ENCODE results near the gene ADCY2.

The ADCY2 gene

GRCh38 chr5:7754997-7755596 is 359.2 kb downstream of the ADCY2 start:
- no peak for DNase-seq (ENCODE audit: low read depth)
- peak; percentile 99 for TF ChIP-seq CTCF (IDR thresholded peaks at IDR 0.05; ENCODE audit: control insufficient read depth, extremely low read depth, insufficient read depth)
- no peak overlapping the region for H3K4me3 ChIP-seq (ENCODE audit: low read depth, low read length)

- no peak overlapping the region for H3K4me3 ChIP-seq (ENCODE audit: low read depth, low read length)
- DNase-seq (ENCODE audit: low read depth) = no peak
- no peak for TF ChIP-seq CTCF (IDR thresholded peaks at IDR 0.05; ENCODE audit: control insufficient read depth, extremely low read depth, insufficient read depth)
Observed at GRCh38 chr5:7755958-7756357, 360.0 kb downstream of the ADCY2 start.

GRCh38 chr5:7756453-7756852 is 360.5 kb downstream of the ADCY2 start:
- no peak for DNase-seq (ENCODE audit: low read depth)
- no peak for TF ChIP-seq CTCF (IDR thresholded peaks at IDR 0.05; ENCODE audit: control insufficient read depth, extremely low read depth, insufficient read depth)
- no peak overlapping the region for H3K4me3 ChIP-seq (ENCODE audit: low read depth, low read length)

- no peak for TF ChIP-seq CTCF (IDR thresholded peaks at IDR 0.05; ENCODE audit: control insufficient read depth, extremely low read depth, insufficient read depth)
- no peak for DNase-seq (ENCODE audit: low read depth)
- H3K4me3 ChIP-seq (ENCODE audit: low read depth, low read length) = no peak overlapping the region
Observed at GRCh38 chr5:7759257-7759871, 363.4 kb downstream of the ADCY2 start.

- no peak for DNase-seq (ENCODE audit: low read depth)
- H3K4me3 ChIP-seq (ENCODE audit: low read depth, low read length) = no peak overlapping the region
- TF ChIP-seq CTCF (IDR thresholded peaks at IDR 0.05; ENCODE audit: control insufficient read depth, extremely low read depth, insufficient read depth) = no peak
Observed at GRCh38 chr5:7759951-7760580, 364.1 kb downstream of the ADCY2 start.

- H3K4me3 ChIP-seq (ENCODE audit: low read depth, low read length) = no peak overlapping the region
- DNase-seq (ENCODE audit: low read depth) = no peak
- TF ChIP-seq CTCF (IDR thresholded peaks at IDR 0.05; ENCODE audit: control insufficient read depth, extremely low read depth, insufficient read depth) = peak; percentile 63
Observed at GRCh38 chr5:7762267-7762666, 366.3 kb downstream of the ADCY2 start.
